ENCODE measurements around the gene CAMSAP1.

The CAMSAP1 gene

GRCh38 chr9:135839516-135839915 lies 67.8 kb downstream of the CAMSAP1 start:
- Histone ChIP-seq H3K27me3 (ENCODE audit: control insufficient read depth in 1 of 2, insufficient read depth in 2 of 2, low read length in 2 of 2) (no peaks in the 10 kb centered on the region), H3K27ac (ENCODE audit: low read depth, low read length) (no peak overlapping the region), H3K9me3 (ENCODE audit: control insufficient read depth in 1 of 2, low read length in 2 of 2) (no peaks in the 10 kb centered on the region), H3K9ac (ENCODE audit: low read depth in 1 of 2, low read length in 2 of 2) (no peak overlapping the region), H3K4me3 (ENCODE audit: low read depth in 1 of 2, low read length in 2 of 2) (no peak overlapping the region), H3K36me3 (ENCODE audit: control insufficient read depth in 1 of 2, insufficient read depth in 2 of 2, low read length in 2 of 2) (no peaks in the 10 kb centered on the region), H3K4me1 (ENCODE audit: control insufficient read depth in 1 of 2, insufficient read depth in 2 of 2, low read length in 2 of 2) (no peaks in the 10 kb centered on the region)

DNA sequence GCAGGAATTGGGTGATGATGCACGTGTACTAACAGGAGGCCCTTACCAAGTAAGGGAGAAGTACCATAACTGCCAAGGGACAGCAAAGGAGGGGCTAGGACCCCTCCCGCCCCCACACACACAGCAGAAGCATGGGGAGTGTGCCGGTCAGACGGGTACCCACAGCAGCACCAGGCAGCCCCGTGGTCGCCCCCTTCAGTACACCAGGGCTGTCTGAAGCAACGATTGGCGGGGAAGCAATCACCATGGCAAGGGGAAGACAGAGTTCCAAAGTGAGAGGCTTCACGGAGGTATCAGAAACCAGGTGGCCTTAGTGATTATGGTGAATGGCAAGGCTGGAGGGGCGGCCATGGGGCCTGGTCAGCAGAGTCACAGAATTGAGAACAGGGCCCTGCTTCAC lies 72.2 kb downstream of the CAMSAP1 start:
- Histone ChIP-seq H3K4me1 (ENCODE audit: control insufficient read depth in 1 of 2, insufficient read depth in 2 of 2, low read length in 2 of 2) (no peaks in the 10 kb centered on the region), H3K36me3 (ENCODE audit: control insufficient read depth in 1 of 2, insufficient read depth in 2 of 2, low read length in 2 of 2) (no peaks in the 10 kb centered on the region), H3K9ac (ENCODE audit: low read depth in 1 of 2, low read length in 2 of 2) (no peak overlapping the region), H3K27me3 (ENCODE audit: control insufficient read depth in 1 of 2, insufficient read depth in 2 of 2, low read length in 2 of 2) (no peaks in the 10 kb centered on the region), H3K27ac (ENCODE audit: low read depth, low read length) (no peak overlapping the region), H3K9me3 (ENCODE audit: control insufficient read depth in 1 of 2, low read length in 2 of 2) (no peaks in the 10 kb centered on the region), H3K4me3 (ENCODE audit: low read depth in 1 of 2, low read length in 2 of 2) (no peak overlapping the region)

GRCh38 chr9:135833864-135834263 lies 73.5 kb downstream of the CAMSAP1 start:
- H3K36me3 ChIP-seq (ENCODE audit: control insufficient read depth in 1 of 2, insufficient read depth in 2 of 2, low read length in 2 of 2): peaks cover 0 to 2% of the 10 kb centered on the region in 2 donors
- H3K9me3 ChIP-seq (ENCODE audit: control insufficient read depth in 1 of 2, low read length in 2 of 2): peaks cover 0 to 2% of the 10 kb centered on the region in 2 donors

GRCh38 chr9:135830496-135830895 lies 76.8 kb downstream of the CAMSAP1 start:
- Histone ChIP-seq H3K9ac (ENCODE audit: low read depth in 1 of 2, low read length in 2 of 2) (no peak overlapping the region), H3K27ac (ENCODE audit: low read depth, low read length) (no peak overlapping the region), H3K4me3 (ENCODE audit: low read depth in 1 of 2, low read length in 2 of 2) (no peak overlapping the region), H3K36me3 (ENCODE audit: control insufficient read depth in 1 of 2, insufficient read depth in 2 of 2, low read length in 2 of 2) (peaks cover 3 to 6% of the 10 kb centered on the region in 2 donors), H3K9me3 (ENCODE audit: control insufficient read depth in 1 of 2, low read length in 2 of 2) (peaks cover 3 to 9% of the 10 kb centered on the region in 2 donors), H3K4me1 (ENCODE audit: control insufficient read depth in 1 of 2, insufficient read depth in 2 of 2, low read length in 2 of 2) (no peaks in the 10 kb centered on the region), H3K27me3 (ENCODE audit: control insufficient read depth in 1 of 2, insufficient read depth in 2 of 2, low read length in 2 of 2) (no peaks in the 10 kb centered on the region)

More at GRCh38 chr9:135833864-135834263, 73.5 kb downstream of the CAMSAP1 start:
- Histone ChIP-seq H3K9ac (ENCODE audit: low read depth in 1 of 2, low read length in 2 of 2) (no peak overlapping the region), H3K4me1 (ENCODE audit: control insufficient read depth in 1 of 2, insufficient read depth in 2 of 2, low read length in 2 of 2) (no peaks in the 10 kb centered on the region), H3K27ac (ENCODE audit: low read depth, low read length) (no peak overlapping the region), H3K4me3 (ENCODE audit: low read depth in 1 of 2, low read length in 2 of 2) (no peak overlapping the region), H3K27me3 (ENCODE audit: control insufficient read depth in 1 of 2, insufficient read depth in 2 of 2, low read length in 2 of 2) (no peaks in the 10 kb centered on the region)

- no peak overlapping the region for H3K9ac ChIP-seq (ENCODE audit: low read depth in 1 of 2, low read length in 2 of 2)
- H3K36me3 ChIP-seq (ENCODE audit: control insufficient read depth in 1 of 2, insufficient read depth in 2 of 2, low read length in 2 of 2): peaks cover 7 to 11% of the 10 kb centered on the region in 2 donors
- no peaks in the 10 kb centered on the region for H3K4me1 ChIP-seq (ENCODE audit: control insufficient read depth in 1 of 2, insufficient read depth in 2 of 2, low read length in 2 of 2)
- H3K27ac ChIP-seq (ENCODE audit: low read depth, low read length): no peak overlapping the region
- no peak overlapping the region for H3K4me3 ChIP-seq (ENCODE audit: low read depth in 1 of 2, low read length in 2 of 2)
- H3K9me3 ChIP-seq (ENCODE audit: control insufficient read depth in 1 of 2, low read length in 2 of 2): peaks cover 3 to 9% of the 10 kb centered on the region in 2 donors
- H3K27me3 ChIP-seq (ENCODE audit: control insufficient read depth in 1 of 2, insufficient read depth in 2 of 2, low read length in 2 of 2): no peaks in the 10 kb centered on the region
Observed at GRCh38 chr9:135828656-135829055, 78.7 kb downstream of the CAMSAP1 start.

GRCh38 chr9:135827866-135828580 lies 79.3 kb downstream of the CAMSAP1 start:
- H3K27me3 ChIP-seq (ENCODE audit: control insufficient read depth in 1 of 2, insufficient read depth in 2 of 2, low read length in 2 of 2): no peaks in the 10 kb centered on the region
- no peak overlapping the region for H3K27ac ChIP-seq (ENCODE audit: low read depth, low read length)
- no peaks in the 10 kb centered on the region for H3K4me1 ChIP-seq (ENCODE audit: control insufficient read depth in 1 of 2, insufficient read depth in 2 of 2, low read length in 2 of 2)
- peaks cover 3 to 9% of the 10 kb centered on the region in 2 donors for H3K9me3 ChIP-seq (ENCODE audit: control insufficient read depth in 1 of 2, low read length in 2 of 2)
- no peak overlapping the region for H3K9ac ChIP-seq (ENCODE audit: low read depth in 1 of 2, low read length in 2 of 2)
- peaks cover 10 to 17% of the 10 kb centered on the region in 2 donors for H3K36me3 ChIP-seq (ENCODE audit: control insufficient read depth in 1 of 2, insufficient read depth in 2 of 2, low read length in 2 of 2)
- H3K4me3 ChIP-seq (ENCODE audit: low read depth in 1 of 2, low read length in 2 of 2): no peak overlapping the region

DNA sequence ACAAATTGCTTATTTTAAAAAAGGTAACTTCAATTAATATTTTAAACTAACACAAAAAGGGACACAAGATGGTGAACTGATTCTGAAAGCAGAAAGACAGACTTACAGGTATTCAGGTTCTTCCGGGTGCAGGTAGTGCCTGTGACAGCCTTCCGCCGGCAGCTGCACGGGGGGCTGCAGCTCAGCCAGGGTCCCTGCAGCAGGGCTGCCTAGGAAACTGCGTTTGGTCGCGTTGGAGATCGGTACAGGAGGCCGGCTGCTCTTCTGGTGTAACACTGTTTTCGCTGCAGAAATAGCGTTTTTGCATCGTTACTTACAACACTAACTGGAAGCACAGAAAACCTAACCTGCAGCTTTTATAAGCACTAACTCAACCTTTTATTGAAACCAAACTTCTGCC lies 80.0 kb downstream of the CAMSAP1 start:
- Histone ChIP-seq H3K9me3 (ENCODE audit: control insufficient read depth in 1 of 2, low read length in 2 of 2) (peaks cover 3 to 9% of the 10 kb centered on the region in 2 donors), H3K36me3 (ENCODE audit: control insufficient read depth in 1 of 2, insufficient read depth in 2 of 2, low read length in 2 of 2) (peaks cover 17 to 24% of the 10 kb centered on the region in 2 donors), H3K27ac (ENCODE audit: low read depth, low read length) (no peak overlapping the region), H3K9ac (ENCODE audit: low read depth in 1 of 2, low read length in 2 of 2) (no peak overlapping the region), H3K27me3 (ENCODE audit: control insufficient read depth in 1 of 2, insufficient read depth in 2 of 2, low read length in 2 of 2) (no peaks in the 10 kb centered on the region), H3K4me3 (ENCODE audit: low read depth in 1 of 2, low read length in 2 of 2) (no peak overlapping the region), H3K4me1 (ENCODE audit: control insufficient read depth in 1 of 2, insufficient read depth in 2 of 2, low read length in 2 of 2) (no peaks in the 10 kb centered on the region)

- H3K9ac ChIP-seq (ENCODE audit: low read depth in 1 of 2, low read length in 2 of 2): no peak overlapping the region
- no peak overlapping the region for H3K27ac ChIP-seq (ENCODE audit: low read depth, low read length)
- H3K9me3 ChIP-seq (ENCODE audit: control insufficient read depth in 1 of 2, low read length in 2 of 2): peaks cover 3 to 9% of the 10 kb centered on the region in 2 donors
- no peaks in the 10 kb centered on the region for H3K4me1 ChIP-seq (ENCODE audit: control insufficient read depth in 1 of 2, insufficient read depth in 2 of 2, low read length in 2 of 2)
- H3K36me3 ChIP-seq (ENCODE audit: control insufficient read depth in 1 of 2, insufficient read depth in 2 of 2, low read length in 2 of 2): peaks cover 24 to 35% of the 10 kb centered on the region in 2 donors
- no peak overlapping the region for H3K4me3 ChIP-seq (ENCODE audit: low read depth in 1 of 2, low read length in 2 of 2)
- no peaks in the 10 kb centered on the region for H3K27me3 ChIP-seq (ENCODE audit: control insufficient read depth in 1 of 2, insufficient read depth in 2 of 2, low read length in 2 of 2)
Observed at GRCh38 chr9:135826188-135826545, 81.2 kb downstream of the CAMSAP1 start.

GRCh38 chr9:135825435-135826187 lies 81.7 kb downstream of the CAMSAP1 start:
- no peak overlapping the region for H3K4me3 ChIP-seq (ENCODE audit: low read depth in 1 of 2, low read length in 2 of 2)
- H3K27me3 ChIP-seq (ENCODE audit: control insufficient read depth in 1 of 2, insufficient read depth in 2 of 2, low read length in 2 of 2): no peaks in the 10 kb centered on the region
- no peak overlapping the region for H3K9ac ChIP-seq (ENCODE audit: low read depth in 1 of 2, low read length in 2 of 2)
- H3K36me3 ChIP-seq (ENCODE audit: control insufficient read depth in 1 of 2, insufficient read depth in 2 of 2, low read length in 2 of 2): peaks cover 27 to 41% of the 10 kb centered on the region in 2 donors
- no peak overlapping the region for H3K27ac ChIP-seq (ENCODE audit: low read depth, low read length)
- no peaks in the 10 kb centered on the region for H3K4me1 ChIP-seq (ENCODE audit: control insufficient read depth in 1 of 2, insufficient read depth in 2 of 2, low read length in 2 of 2)
- peaks cover 3 to 9% of the 10 kb centered on the region in 2 donors for H3K9me3 ChIP-seq (ENCODE audit: control insufficient read depth in 1 of 2, low read length in 2 of 2)

DNA sequence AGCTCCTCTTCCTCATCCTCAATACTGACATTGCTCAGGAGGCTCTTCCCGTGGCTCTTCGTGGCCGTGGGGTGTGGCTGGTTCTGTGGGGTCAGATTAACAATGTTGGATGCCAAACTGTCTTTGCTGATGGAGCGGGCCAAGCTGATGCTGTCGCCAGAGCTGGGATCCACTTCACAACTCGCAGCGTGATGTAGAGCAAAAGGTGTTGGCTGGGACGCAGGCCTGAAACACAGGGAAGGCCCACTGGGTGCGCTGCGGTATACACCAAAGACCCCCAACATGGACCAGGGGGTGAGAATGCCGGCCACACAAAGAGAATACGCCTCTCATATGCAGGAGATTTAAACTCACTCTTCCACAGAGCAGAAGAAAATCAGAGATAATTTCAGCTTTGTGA lies 84.3 kb downstream of the CAMSAP1 start:
- Histone ChIP-seq H3K4me3 (ENCODE audit: low read depth in 1 of 2, low read length in 2 of 2) (no peak overlapping the region), H3K27ac (ENCODE audit: low read depth, low read length) (no peak overlapping the region), H3K4me1 (ENCODE audit: control insufficient read depth in 1 of 2, insufficient read depth in 2 of 2, low read length in 2 of 2) (no peaks in the 10 kb centered on the region), H3K36me3 (ENCODE audit: control insufficient read depth in 1 of 2, insufficient read depth in 2 of 2, low read length in 2 of 2) (peaks cover 33 to 61% of the 10 kb centered on the region in 2 donors), H3K27me3 (ENCODE audit: control insufficient read depth in 1 of 2, insufficient read depth in 2 of 2, low read length in 2 of 2) (no peaks in the 10 kb centered on the region), H3K9me3 (ENCODE audit: control insufficient read depth in 1 of 2, low read length in 2 of 2) (no peaks in the 10 kb centered on the region), H3K9ac (ENCODE audit: low read depth in 1 of 2, low read length in 2 of 2) (no peak overlapping the region)
